ENCODE measurements around the gene CHAC2.

DNA sequence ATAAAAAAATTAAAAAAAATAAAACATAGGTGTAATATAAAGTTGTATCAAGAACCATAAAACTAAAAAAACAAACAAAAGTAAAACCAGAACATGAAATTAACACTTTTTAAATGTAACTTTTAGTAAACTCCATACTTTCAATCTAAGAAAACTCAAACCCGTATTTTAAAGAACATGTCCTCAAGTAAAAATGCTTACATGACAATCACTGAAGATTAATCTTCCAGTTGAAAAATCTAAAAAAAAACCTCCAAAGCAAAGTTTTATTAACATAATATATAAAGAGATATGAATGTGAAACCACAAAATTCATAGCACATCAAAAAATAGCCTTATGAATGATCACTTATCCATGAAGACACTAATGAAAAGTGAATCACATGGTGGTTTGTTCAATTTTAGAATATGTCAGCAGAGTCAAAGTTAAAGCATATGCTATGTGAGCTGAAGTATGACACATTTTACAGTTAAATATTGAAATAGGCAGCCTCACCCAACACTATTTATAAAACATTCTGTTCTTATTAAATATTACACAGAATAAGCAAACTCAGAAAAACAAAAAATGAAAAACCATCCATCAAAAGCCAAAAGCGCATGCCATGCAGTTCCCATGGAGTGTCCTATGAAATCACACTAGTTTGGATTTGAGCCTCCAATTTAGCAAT lies 23.1 kb upstream of the CHAC2 start:
- TF ChIP-seq CREM (CRISPR knock-in tag; IDR thresholded peaks at IDR 0.05) (no peak), FOXP1 (CRISPR knock-in tag; IDR thresholded peaks at IDR 0.05; ENCODE audit: borderline replicate concordance) (no peak), ESRRA (CRISPR knock-in tag; IDR thresholded peaks at IDR 0.05; ENCODE audit: borderline replicate concordance) (no peak)
- TF ChIP-seq, protein P1, sequence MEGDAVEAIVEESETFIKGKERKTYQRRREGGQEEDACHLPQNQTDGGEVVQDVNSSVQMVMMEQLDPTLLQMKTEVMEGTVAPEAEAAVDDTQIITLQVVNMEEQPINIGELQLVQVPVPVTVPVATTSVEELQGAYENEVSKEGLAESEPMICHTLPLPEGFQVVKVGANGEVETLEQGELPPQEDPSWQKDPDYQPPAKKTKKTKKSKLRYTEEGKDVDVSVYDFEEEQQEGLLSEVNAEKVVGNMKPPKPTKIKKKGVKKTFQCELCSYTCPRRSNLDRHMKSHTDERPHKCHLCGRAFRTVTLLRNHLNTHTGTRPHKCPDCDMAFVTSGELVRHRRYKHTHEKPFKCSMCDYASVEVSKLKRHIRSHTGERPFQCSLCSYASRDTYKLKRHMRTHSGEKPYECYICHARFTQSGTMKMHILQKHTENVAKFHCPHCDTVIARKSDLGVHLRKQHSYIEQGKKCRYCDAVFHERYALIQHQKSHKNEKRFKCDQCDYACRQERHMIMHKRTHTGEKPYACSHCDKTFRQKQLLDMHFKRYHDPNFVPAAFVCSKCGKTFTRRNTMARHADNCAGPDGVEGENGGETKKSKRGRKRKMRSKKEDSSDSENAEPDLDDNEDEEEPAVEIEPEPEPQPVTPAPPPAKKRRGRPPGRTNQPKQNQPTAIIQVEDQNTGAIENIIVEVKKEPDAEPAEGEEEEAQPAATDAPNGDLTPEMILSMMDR (IDR thresholded peaks at IDR 0.05), result no peak
- TF ChIP-seq, protein P2, sequence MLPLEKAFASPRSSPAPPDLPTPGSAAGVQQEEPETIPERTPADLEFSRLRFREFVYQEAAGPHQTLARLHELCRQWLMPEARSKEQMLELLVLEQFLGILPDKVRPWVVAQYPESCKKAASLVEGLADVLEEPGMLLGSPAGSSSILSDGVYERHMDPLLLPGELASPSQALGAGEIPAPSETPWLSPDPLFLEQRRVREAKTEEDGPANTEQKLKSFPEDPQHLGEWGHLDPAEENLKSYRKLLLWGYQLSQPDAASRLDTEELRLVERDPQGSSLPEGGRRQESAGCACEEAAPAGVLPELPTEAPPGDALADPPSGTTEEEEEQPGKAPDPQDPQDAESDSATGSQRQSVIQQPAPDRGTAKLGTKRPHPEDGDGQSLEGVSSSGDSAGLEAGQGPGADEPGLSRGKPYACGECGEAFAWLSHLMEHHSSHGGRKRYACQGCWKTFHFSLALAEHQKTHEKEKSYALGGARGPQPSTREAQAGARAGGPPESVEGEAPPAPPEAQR (CRISPR knock-in tag; IDR thresholded peaks at IDR 0.05), result no peak
